ENCODE data around the gene PTCD1.

- TF ChIP-seq, protein P1, sequence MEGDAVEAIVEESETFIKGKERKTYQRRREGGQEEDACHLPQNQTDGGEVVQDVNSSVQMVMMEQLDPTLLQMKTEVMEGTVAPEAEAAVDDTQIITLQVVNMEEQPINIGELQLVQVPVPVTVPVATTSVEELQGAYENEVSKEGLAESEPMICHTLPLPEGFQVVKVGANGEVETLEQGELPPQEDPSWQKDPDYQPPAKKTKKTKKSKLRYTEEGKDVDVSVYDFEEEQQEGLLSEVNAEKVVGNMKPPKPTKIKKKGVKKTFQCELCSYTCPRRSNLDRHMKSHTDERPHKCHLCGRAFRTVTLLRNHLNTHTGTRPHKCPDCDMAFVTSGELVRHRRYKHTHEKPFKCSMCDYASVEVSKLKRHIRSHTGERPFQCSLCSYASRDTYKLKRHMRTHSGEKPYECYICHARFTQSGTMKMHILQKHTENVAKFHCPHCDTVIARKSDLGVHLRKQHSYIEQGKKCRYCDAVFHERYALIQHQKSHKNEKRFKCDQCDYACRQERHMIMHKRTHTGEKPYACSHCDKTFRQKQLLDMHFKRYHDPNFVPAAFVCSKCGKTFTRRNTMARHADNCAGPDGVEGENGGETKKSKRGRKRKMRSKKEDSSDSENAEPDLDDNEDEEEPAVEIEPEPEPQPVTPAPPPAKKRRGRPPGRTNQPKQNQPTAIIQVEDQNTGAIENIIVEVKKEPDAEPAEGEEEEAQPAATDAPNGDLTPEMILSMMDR (IDR thresholded peaks at IDR 0.05): no peak
- no peak for TF ChIP-seq POLR2A (IDR thresholded peaks at IDR 0.05)
Observed at GRCh38 chr7:99375070-99375807, 63.4 kb downstream of the PTCD1 start.

Data from lower leg skin (tissue), 3 donors.